Keratinocyte (primary cell): ENCODE measurements around the gene PLD4. TPM values are rescaled to one million over a fixed set of nuclear protein-coding genes. Genes with fewer than 3 reads are reported as not detected.
A peak's percentile ranks its signal among the peaks of the same experiment; 100 is the strongest.

Experiments used
- DNase-seq: peaks from one replicate; pipeline ENCODE4 v3.0.0-alpha.2; 2011; ENCODE audit warnings: low read depth, missing footprints, low spot score
- FAIRE-seq: peaks from 2 replicates; lab custom pipeline; 2011; peaks lifted over from hg19 to GRCh38; lab: Jason Lieb, UNC
- H2AFZ ChIP-seq: 2 replicates; pipeline ENCODE4 v1.6.0; 2012; ENCODE audit warnings: low read length, control low read depth, inconsistent platforms; ENCODE audit not compliant: control insufficient read depth
- H3K27ac ChIP-seq: 2 replicates; pipeline ENCODE4 v1.5.1; 2011; ENCODE audit warnings: low read length; ENCODE audit not compliant: control insufficient read depth, insufficient read depth
- H3K27me3 ChIP-seq: 3 replicates; pipeline ENCODE4 v1.6.0; 2011; ENCODE audit warnings: low read length; ENCODE audit not compliant: control insufficient read depth, insufficient read depth; ENCODE audit errors: extremely low read depth
- H3K36me3 ChIP-seq, 2 experiments: 2 replicates in 1 of 2; 3 replicates in 1 of 2; pipeline ENCODE4 v1.5.1; 2011; ENCODE audit warnings: low read length in 2 of 2, mild to moderate bottlenecking in 1 of 2; ENCODE audit not compliant: control insufficient read depth in 2 of 2, insufficient read depth in 2 of 2; ENCODE audit errors: extremely low read depth in 1 of 2
- H3K4me1 ChIP-seq: 3 replicates; pipeline ENCODE4 v1.5.1; 2011; ENCODE audit warnings: low read length; ENCODE audit not compliant: control insufficient read depth, insufficient read depth; ENCODE audit errors: extremely low read depth
- H3K4me2 ChIP-seq: 3 replicates; pipeline ENCODE4 v1.6.0; 2011; ENCODE audit warnings: low read depth, low read length; ENCODE audit not compliant: control insufficient read depth, insufficient read depth; ENCODE audit errors: extremely low read depth
- H3K4me3 ChIP-seq, 3 experiments: fragments of 200-600 bp in 1 of 3; sonication (generic) in 1 of 3; 2 replicates in 2 of 3; 3 replicates in 1 of 3; pipeline ENCODE4 v1.5.1; 2011 to 2016; ENCODE audit warnings: low read length in 3 of 3, mild to moderate bottlenecking in 3 of 3, control low read depth in 2 of 3, inconsistent platforms in 1 of 3, low read depth in 1 of 3, mixed read lengths in 1 of 3, mixed run types in 1 of 3, moderate library complexity in 1 of 3; ENCODE audit not compliant: control insufficient read depth in 2 of 3, insufficient read depth in 2 of 3; ENCODE audit errors: extremely low read depth in 1 of 3
- H3K79me2 ChIP-seq: 2 replicates; pipeline ENCODE4 v1.6.0; 2012; ENCODE audit warnings: low read length; ENCODE audit not compliant: control insufficient read depth, insufficient read depth
- H3K9ac ChIP-seq: 3 replicates; pipeline ENCODE4 v1.6.0; 2011; ENCODE audit warnings: low read length; ENCODE audit not compliant: control insufficient read depth, insufficient read depth; ENCODE audit errors: extremely low read depth
- H3K9me1 ChIP-seq: 3 replicates; pipeline ENCODE4 v1.6.0; 2011; ENCODE audit warnings: low read length; ENCODE audit not compliant: control insufficient read depth, insufficient read depth; ENCODE audit errors: extremely low read depth
- H3K9me3 ChIP-seq: 2 replicates; pipeline ENCODE4 v1.5.1; 2012; ENCODE audit warnings: low read depth, low read length; ENCODE audit not compliant: control insufficient read depth
- H4K20me1 ChIP-seq: 3 replicates; pipeline ENCODE4 v1.6.0; 2011; ENCODE audit warnings: low read length; ENCODE audit not compliant: control insufficient read depth, insufficient read depth; ENCODE audit errors: extremely low read depth
- CTCF ChIP-seq, 3 experiments: IDR thresholded peaks in 1 of 3; conservative IDR thresholded peaks in 1 of 3; optimal IDR thresholded peaks in 1 of 3; 2 replicates in 2 of 3; 3 replicates in 1 of 3; pipeline versions ENCODE3 to v1.5.1; 2011; ENCODE audit warnings: low read length in 3 of 3, mild to moderate bottlenecking in 3 of 3, moderate library complexity in 2 of 3, control low read depth in 1 of 3, inconsistent platforms in 1 of 3; ENCODE audit not compliant: insufficient read depth in 2 of 3; ENCODE audit errors: extremely low read depth in 1 of 3
- EZH2 ChIP-seq: IDR thresholded peaks from one replicate; pipeline ENCODE4 v1.6.1; 2012; ENCODE audit warnings: inconsistent platforms, mild to moderate bottlenecking, low read length, moderate library complexity
- dilution Hi-C: fragments of 300-500 bp; cut with MboI; formaldehyde crosslinking; loops from one replicate; pipeline ENCODE4 v1.7.0; 2020; ENCODE audit warnings: low sequenced_read_pairs; ENCODE audit not compliant: extremely low pct_ligation_motif_present
- polyA plus RNA-seq, 5 experiments: library from polyadenylated mRNA; depleted of rRNA in 3 of 5; stranded (reverse) in 3 of 5; stranded (forward) in 1 of 5; unstranded in 1 of 5; fragments of >200 nt; gene quantifications; 1 replicate in 1 of 5; 2 replicates in 3 of 5; 3 replicates in 1 of 5; pipeline versions ENCODE4 v1.2.1 to v1.2.3, GENCODE V29; 2011 to 2012; ENCODE audit warnings: missing spikeins in 2 of 5, low read depth in 1 of 5, low replicate concordance in 1 of 5

Gene PLD4
- polyA plus RNA-seq, 1 donor (not counting 4 experiments of a cell fraction or from before 2014, with no cell fraction given), result not detected

DNA sequence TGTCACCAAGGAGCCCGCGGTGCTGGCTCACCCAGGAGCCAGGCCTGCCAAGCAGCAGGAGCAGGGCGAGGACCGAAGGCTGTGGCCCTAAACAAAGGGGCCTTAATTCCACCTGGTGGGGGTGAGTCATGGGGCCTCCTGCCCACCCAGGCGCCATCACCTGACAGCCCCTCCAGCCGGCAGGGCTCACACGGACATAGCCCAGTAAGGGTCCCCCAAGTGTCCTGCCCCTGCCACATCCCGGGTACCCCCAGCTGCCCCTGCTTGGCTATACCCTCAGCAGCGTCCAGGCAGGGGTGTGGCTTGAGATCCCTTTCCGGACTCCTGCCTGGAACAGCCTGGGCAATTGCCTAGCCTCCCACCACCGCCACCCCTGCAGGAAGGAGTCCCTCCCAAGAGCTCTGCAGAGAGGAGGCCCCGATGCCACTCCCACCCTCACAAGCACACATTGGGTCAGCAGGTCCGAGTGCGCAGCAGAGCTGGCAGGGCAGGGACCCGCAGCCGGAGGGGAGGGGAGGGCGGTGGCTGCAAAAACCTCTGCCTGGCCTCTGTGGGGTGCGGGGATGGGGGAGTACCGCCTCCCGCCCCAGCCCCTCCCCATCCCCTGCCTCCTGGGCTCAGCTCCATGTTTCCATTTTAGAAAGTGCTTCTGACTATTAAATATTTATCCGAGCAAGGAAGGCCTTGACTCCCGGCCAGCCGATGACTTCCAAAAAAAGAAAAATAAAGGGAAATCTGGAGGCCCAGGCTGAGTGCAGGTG is 48.9 kb downstream of the PLD4 start:
- H2AFZ ChIP-seq, result peak overlapping the region; percentile 33
- peaks cover 3% of the 10 kb centered on the region for H4K20me1 ChIP-seq
- H3K9me3 ChIP-seq, result no peaks in the 10 kb centered on the region
- H3K4me1 ChIP-seq, result peaks cover 64% of the 10 kb centered on the region
- dilution Hi-C loops, result no loop called here
- no peaks in the 10 kb centered on the region for H3K27me3 ChIP-seq
- DNase-seq (peak; percentile 96), FAIRE-seq (no peak)
- H3K4me3 ChIP-seq, result peak overlapping the region in 1 of 3 experiments; percentile 25
- peaks cover 37% of the 10 kb centered on the region for H3K79me2 ChIP-seq
- H3K36me3 ChIP-seq, result no peaks in the 10 kb centered on the region
- H3K4me2 ChIP-seq, result peak overlapping the region; percentile 91
- peak overlapping the region; percentile 98 for H3K27ac ChIP-seq
- peak overlapping the region; percentile 100 for H3K9ac ChIP-seq
- TF ChIP-seq CTCF (optimal IDR thresholded peaks at IDR 0.05 in 1 of 3, IDR thresholded peaks at IDR 0.05 in 1 of 3, conservative IDR thresholded peaks at IDR 0.05 in 1 of 3; ENCODE audit: extremely low read depth in 1 of 3, insufficient read depth in 2 of 3, low read length in 3 of 3), result no peak
- no peak for TF ChIP-seq EZH2
- H3K9me1 ChIP-seq, result no peaks in the 10 kb centered on the region

DNA sequence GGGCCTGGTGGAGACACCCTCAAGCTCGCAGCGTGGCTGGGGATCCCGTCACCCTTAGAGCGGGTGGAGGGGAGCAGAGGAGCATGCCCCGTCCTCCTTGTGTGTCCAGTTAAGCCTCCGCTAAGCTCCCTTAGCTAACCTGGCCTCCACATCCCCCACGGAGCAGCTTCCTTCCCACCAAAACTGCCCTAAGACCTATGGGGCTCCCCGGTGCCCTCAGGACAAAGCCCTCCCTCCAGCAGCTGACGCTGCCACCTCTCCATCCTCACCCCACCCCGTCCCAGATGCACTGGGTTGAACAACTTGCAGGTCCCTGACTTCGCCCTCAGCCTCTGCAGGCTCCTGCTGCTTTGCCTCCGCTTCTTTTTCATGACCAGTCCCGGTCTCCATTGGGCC is 49.5 kb downstream of the PLD4 start:
- peak overlapping the region; percentile 100 for H3K9ac ChIP-seq
- peaks cover 33% of the 10 kb centered on the region for H3K79me2 ChIP-seq
- peak overlapping the region; percentile 91 for H3K4me2 ChIP-seq
- peak overlapping the region; percentile 98 for H3K27ac ChIP-seq
- H3K9me1 ChIP-seq, result no peaks in the 10 kb centered on the region
- dilution Hi-C loops, result no loop called here
- TF ChIP-seq CTCF (optimal IDR thresholded peaks at IDR 0.05 in 1 of 3, IDR thresholded peaks at IDR 0.05 in 1 of 3, conservative IDR thresholded peaks at IDR 0.05 in 1 of 3; ENCODE audit: extremely low read depth in 1 of 3, insufficient read depth in 2 of 3, low read length in 3 of 3) (no peak), EZH2 (no peak)
- peak overlapping the region; percentile 26 for H2AFZ ChIP-seq
- H3K9me3 ChIP-seq, result no peaks in the 10 kb centered on the region
- FAIRE-seq (peak; percentile 55), DNase-seq (no peak)
- H3K27me3 ChIP-seq, result no peaks in the 10 kb centered on the region
- peaks cover 59% of the 10 kb centered on the region for H3K4me1 ChIP-seq
- peak overlapping the region in 1 of 3 experiments; percentile 7 for H3K4me3 ChIP-seq
- H4K20me1 ChIP-seq, result peaks cover 3% of the 10 kb centered on the region
- no peaks in the 10 kb centered on the region for H3K36me3 ChIP-seq
